ENCODE measurements around the gene ANKRD6. TPM values are rescaled to one million over a fixed set of nuclear protein-coding genes. Genes with fewer than 3 reads are reported as not detected.

The ANKRD6 gene
- total and polyA plus RNA-seq, 3 donors from 2014 or later: 20.9 to 52.8 (median 29.8) TPM

DNA sequence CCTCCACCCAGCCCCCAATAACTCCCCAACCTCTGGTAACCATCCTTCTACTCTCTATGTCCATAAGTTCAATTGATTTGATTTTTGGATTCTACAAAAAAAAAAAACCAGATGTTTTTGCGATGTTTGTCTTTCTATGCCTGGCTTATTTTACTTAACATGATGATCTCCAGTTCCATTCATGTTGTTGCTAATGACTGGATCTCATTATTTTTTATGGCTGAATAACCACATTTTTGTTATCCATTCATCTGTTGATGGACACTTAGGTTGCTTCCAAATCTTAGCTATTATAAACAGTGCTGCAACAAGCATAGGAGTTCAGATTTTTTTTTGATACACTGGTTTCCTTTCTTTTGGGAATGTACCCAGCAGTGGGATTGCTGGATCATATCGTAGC, 106.8 kb downstream of the ANKRD6 start:
- no peaks in the 10 kb centered on the region for H3K4me1 ChIP-seq
- TF ChIP-seq POLR2A (IDR thresholded peaks at IDR 0.05): no peak
- TF ChIP-seq, protein P1, sequence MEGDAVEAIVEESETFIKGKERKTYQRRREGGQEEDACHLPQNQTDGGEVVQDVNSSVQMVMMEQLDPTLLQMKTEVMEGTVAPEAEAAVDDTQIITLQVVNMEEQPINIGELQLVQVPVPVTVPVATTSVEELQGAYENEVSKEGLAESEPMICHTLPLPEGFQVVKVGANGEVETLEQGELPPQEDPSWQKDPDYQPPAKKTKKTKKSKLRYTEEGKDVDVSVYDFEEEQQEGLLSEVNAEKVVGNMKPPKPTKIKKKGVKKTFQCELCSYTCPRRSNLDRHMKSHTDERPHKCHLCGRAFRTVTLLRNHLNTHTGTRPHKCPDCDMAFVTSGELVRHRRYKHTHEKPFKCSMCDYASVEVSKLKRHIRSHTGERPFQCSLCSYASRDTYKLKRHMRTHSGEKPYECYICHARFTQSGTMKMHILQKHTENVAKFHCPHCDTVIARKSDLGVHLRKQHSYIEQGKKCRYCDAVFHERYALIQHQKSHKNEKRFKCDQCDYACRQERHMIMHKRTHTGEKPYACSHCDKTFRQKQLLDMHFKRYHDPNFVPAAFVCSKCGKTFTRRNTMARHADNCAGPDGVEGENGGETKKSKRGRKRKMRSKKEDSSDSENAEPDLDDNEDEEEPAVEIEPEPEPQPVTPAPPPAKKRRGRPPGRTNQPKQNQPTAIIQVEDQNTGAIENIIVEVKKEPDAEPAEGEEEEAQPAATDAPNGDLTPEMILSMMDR (IDR thresholded peaks at IDR 0.05): no peak
- H3K36me3 ChIP-seq (ENCODE audit: low read depth, missing control alignments): no peaks in the 10 kb centered on the region
- H3K9me3 ChIP-seq: no peaks in the 10 kb centered on the region
- no peaks in the 10 kb centered on the region for H3K27me3 ChIP-seq
- 93 to 96% methylated on average over 2 of the region's 2 CpGs for WGBS, 2 donors
- intact Hi-C loops (cut with DNase I; ENCODE audit: low total_unique reads): no loop called here
- H3K27ac ChIP-seq: no peak overlapping the region
- DNase-seq: no peak
- H3K4me3 ChIP-seq: no peak overlapping the region

DNA sequence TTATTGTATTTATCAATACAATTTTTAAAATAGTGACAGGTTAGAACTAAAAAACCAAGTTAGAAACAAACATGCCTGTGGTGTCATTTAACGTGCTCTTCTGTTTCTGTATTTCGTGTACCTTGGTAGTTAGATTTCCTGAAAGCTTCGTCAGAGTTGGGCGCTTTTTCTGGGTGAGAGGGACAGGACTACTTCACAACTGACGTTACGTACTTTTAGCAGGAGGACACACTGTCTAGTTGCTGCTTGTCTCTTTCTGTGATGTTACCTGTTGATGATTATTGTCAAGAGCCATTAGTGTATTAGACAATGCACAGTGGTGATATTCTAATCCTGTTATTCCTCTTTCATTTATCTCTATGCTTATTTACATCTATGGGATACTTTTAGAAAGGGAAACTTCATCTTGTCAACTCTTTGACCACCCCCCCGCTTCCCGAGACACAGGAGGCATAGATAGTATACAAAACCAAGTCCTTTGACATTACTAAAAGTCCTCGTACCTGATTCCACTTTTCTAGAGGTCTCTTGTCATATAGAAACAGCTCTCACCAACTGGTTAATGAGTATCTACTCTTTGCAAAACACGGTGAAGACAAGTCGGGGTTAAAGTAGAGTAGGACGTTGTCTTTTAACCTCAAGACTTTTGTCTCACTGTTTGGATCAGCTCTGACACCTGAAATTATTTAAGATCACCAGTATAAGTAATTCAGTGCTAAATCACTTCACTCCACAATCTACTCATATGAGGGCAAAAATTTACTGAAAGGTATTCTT, 109.3 kb downstream of the ANKRD6 start:
- H3K27ac ChIP-seq: no peak overlapping the region
- TF ChIP-seq, protein P1 (IDR thresholded peaks at IDR 0.05): no peak
- no peak for TF ChIP-seq POLR2A (IDR thresholded peaks at IDR 0.05)
- H3K9me3 ChIP-seq: no peaks in the 10 kb centered on the region
- H3K27me3 ChIP-seq: no peaks in the 10 kb centered on the region
- DNase-seq: no peak
- H3K36me3 ChIP-seq (ENCODE audit: low read depth, missing control alignments): no peaks in the 10 kb centered on the region
- intact Hi-C loops (cut with DNase I; ENCODE audit: low total_unique reads): no loop called here
- H3K4me3 ChIP-seq: no peak overlapping the region
- 83 to 88% methylated on average over 12 of the region's 12 CpGs for WGBS, 2 donors
- no peaks in the 10 kb centered on the region for H3K4me1 ChIP-seq

DNA sequence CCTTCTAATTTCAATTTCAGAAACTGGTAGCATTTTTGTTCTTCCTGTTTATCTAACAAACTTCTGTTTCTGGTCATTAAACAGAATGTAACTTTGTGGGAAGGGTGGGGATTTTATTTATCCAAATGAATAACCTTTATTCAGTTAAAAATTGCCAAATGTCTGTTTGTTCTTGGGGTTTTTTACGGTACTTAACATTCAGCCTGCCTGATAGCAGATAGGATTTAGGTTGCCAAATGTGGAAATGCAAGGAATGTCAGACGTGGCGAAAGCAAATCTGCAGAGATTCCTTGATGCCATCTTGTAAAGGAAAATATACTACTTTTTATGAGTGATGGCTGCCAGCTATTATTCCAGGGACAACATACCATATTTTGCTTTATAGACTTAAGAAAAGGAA, 109.9 kb downstream of the ANKRD6 start:
- DNase-seq: no peak
- no peaks in the 10 kb centered on the region for H3K4me1 ChIP-seq
- no peak overlapping the region for H3K4me3 ChIP-seq
- TF ChIP-seq, protein P1 (IDR thresholded peaks at IDR 0.05): no peak
- TF ChIP-seq POLR2A (IDR thresholded peaks at IDR 0.05): no peak
- 50 to 58% methylated on average over 3 of the region's 3 CpGs for WGBS, 2 donors
- intact Hi-C loops (cut with DNase I; ENCODE audit: low total_unique reads): no loop called here
- H3K27ac ChIP-seq: no peak overlapping the region
- no peaks in the 10 kb centered on the region for H3K27me3 ChIP-seq
- H3K9me3 ChIP-seq: no peaks in the 10 kb centered on the region
- no peaks in the 10 kb centered on the region for H3K36me3 ChIP-seq (ENCODE audit: low read depth, missing control alignments)

DNA sequence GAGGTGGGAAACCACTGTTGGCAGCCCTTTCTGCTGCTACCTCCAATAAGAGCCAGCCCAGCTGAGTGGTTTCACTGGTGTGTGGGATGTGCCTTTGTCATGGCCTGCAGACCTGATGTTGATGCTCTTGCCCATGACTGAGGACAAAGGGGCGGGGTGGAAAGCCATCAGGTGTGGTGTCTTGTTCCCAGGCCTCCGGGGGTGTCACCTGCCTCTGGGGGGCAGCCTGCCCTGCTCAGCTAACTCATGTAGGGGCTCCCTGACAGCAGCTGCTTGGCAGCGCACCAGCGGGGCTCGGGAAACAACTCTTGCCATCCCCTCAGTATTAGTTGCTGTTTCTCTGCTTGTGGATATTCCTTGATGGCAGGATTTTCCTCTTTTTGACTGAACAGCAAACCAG, 114.3 kb downstream of the ANKRD6 start:
- Histone ChIP-seq H3K9me3 (no peaks in the 10 kb centered on the region), H3K36me3 (ENCODE audit: low read depth, missing control alignments) (no peaks in the 10 kb centered on the region), H3K27me3 (no peaks in the 10 kb centered on the region), H3K4me1 (no peaks in the 10 kb centered on the region), H3K4me3 (no peak overlapping the region), H3K27ac (no peak overlapping the region)
- no peak for DNase-seq
- no peak for TF ChIP-seq POLR2A (IDR thresholded peaks at IDR 0.05)
- TF ChIP-seq, protein P1 (IDR thresholded peaks at IDR 0.05): no peak
- intact Hi-C loops (cut with DNase I; ENCODE audit: low total_unique reads): no loop called here
- WGBS, 2 donors: 87 to 88% methylated on average over 4 to 5 of the region's 5 CpGs

DNA sequence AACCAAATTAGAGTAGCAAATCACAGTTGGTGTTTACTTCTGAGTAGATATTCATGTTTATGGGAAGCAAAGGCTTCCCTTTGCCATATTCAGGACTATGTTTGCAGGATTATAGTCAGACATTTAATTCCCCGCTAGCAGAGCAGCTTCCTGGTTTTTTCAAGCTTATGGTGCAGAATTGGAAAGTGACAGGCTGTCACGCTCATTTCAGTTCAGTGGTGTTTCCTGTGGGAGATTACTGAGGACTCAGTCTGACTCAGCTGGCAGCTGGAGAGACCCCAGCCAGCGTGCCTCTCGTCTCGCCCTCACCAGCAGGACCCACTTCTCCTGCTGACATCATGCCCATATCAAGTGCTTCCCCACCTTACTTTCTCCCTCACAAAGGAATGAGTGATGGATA, 120.5 kb downstream of the ANKRD6 start:
- Histone ChIP-seq H3K27ac (no peak overlapping the region), H3K9me3 (no peaks in the 10 kb centered on the region), H3K4me1 (no peaks in the 10 kb centered on the region), H3K27me3 (no peaks in the 10 kb centered on the region), H3K4me3 (no peak overlapping the region), H3K36me3 (ENCODE audit: low read depth, missing control alignments) (no peaks in the 10 kb centered on the region)
- DNase-seq: no peak
- intact Hi-C loops (cut with DNase I; ENCODE audit: low total_unique reads): no loop called here
- TF ChIP-seq, protein P1 (IDR thresholded peaks at IDR 0.05): no peak
- TF ChIP-seq POLR2A (IDR thresholded peaks at IDR 0.05): no peak
- 89 to 90% methylated on average over 5 of the region's 5 CpGs for WGBS, 2 donors
